ENCODE data around the gene TTLL11.
"Not testable (repeated sequence)": the region's sequence is repeated elsewhere in the genome, so short reads cannot be mapped to it uniquely, and the experiment has no call there.

DNA sequence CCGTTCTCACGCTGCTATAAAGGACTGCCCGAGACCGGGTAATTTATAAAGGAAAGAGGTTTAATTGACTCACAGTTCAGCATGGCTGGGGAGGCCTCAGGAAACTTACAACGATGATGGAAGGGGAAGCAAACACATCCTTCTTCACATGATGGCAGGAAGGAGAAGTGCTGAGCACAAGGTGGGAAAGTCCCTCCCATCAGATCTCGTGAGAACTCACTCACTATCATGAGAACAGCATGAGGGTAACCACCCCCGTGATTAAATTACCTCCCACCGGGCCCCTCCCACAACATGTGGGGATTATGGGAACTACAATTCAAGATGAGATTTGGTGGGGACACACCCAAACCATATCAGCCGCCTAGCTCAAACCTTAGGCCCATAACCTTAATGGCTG, 24.1 kb upstream of the TTLL11 start:
- TF ChIP-seq, protein P1, sequence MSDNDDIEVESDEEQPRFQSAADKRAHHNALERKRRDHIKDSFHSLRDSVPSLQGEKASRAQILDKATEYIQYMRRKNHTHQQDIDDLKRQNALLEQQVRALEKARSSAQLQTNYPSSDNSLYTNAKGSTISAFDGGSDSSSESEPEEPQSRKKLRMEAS (IDR thresholded peaks at IDR 0.05) = not testable (repeated sequence)
- TF ChIP-seq, protein P2, sequence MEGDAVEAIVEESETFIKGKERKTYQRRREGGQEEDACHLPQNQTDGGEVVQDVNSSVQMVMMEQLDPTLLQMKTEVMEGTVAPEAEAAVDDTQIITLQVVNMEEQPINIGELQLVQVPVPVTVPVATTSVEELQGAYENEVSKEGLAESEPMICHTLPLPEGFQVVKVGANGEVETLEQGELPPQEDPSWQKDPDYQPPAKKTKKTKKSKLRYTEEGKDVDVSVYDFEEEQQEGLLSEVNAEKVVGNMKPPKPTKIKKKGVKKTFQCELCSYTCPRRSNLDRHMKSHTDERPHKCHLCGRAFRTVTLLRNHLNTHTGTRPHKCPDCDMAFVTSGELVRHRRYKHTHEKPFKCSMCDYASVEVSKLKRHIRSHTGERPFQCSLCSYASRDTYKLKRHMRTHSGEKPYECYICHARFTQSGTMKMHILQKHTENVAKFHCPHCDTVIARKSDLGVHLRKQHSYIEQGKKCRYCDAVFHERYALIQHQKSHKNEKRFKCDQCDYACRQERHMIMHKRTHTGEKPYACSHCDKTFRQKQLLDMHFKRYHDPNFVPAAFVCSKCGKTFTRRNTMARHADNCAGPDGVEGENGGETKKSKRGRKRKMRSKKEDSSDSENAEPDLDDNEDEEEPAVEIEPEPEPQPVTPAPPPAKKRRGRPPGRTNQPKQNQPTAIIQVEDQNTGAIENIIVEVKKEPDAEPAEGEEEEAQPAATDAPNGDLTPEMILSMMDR (IDR thresholded peaks at IDR 0.05; ENCODE audit: low read depth, low read length, missing input control) = not testable (repeated sequence)
- not testable (repeated sequence) for TF ChIP-seq SP1 (IDR thresholded peaks at IDR 0.05); FOXA1 (IDR thresholded peaks at IDR 0.05); HNF4G (IDR thresholded peaks at IDR 0.05); TAF1 (conservative IDR thresholded peaks at IDR 0.05); GABPA (IDR thresholded peaks at IDR 0.05 in 1 of 2, conservative IDR thresholded peaks at IDR 0.05 in 1 of 2); EGR1 (IDR thresholded peaks at IDR 0.05; ENCODE audit: low read depth in 2 of 2); JUND (IDR thresholded peaks at IDR 0.05)
- TF ChIP-seq, protein P3, sequence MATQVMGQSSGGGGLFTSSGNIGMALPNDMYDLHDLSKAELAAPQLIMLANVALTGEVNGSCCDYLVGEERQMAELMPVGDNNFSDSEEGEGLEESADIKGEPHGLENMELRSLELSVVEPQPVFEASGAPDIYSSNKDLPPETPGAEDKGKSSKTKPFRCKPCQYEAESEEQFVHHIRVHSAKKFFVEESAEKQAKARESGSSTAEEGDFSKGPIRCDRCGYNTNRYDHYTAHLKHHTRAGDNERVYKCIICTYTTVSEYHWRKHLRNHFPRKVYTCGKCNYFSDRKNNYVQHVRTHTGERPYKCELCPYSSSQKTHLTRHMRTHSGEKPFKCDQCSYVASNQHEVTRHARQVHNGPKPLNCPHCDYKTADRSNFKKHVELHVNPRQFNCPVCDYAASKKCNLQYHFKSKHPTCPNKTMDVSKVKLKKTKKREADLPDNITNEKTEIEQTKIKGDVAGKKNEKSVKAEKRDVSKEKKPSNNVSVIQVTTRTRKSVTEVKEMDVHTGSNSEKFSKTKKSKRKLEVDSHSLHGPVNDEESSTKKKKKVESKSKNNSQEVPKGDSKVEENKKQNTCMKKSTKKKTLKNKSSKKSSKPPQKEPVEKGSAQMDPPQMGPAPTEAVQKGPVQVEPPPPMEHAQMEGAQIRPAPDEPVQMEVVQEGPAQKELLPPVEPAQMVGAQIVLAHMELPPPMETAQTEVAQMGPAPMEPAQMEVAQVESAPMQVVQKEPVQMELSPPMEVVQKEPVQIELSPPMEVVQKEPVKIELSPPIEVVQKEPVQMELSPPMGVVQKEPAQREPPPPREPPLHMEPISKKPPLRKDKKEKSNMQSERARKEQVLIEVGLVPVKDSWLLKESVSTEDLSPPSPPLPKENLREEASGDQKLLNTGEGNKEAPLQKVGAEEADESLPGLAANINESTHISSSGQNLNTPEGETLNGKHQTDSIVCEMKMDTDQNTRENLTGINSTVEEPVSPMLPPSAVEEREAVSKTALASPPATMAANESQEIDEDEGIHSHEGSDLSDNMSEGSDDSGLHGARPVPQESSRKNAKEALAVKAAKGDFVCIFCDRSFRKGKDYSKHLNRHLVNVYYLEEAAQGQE (IDR thresholded peaks at IDR 0.05) = not testable (repeated sequence)
